ENCODE measurements around the gene POLRMT.

- no peak for TF ChIP-seq CTCF (IDR thresholded peaks at IDR 0.05)
- TF ChIP-seq EZH2phosphoT487 (IDR thresholded peaks at IDR 0.05), result no peak
- no peak for TF ChIP-seq EZH2 (IDR thresholded peaks at IDR 0.05)
Measured at GRCh38 chr19:579842-580155, 53.5 kb downstream of the POLRMT start.

Data from neural progenitor cell (in vitro differentiated cells).